Measurements from ENCODE around the gene EFR3B.
"Not testable (repeated sequence)": the region's sequence is repeated elsewhere in the genome, so short reads cannot be mapped to it uniquely, and the experiment has no call there.

EFR3B gene

DNA sequence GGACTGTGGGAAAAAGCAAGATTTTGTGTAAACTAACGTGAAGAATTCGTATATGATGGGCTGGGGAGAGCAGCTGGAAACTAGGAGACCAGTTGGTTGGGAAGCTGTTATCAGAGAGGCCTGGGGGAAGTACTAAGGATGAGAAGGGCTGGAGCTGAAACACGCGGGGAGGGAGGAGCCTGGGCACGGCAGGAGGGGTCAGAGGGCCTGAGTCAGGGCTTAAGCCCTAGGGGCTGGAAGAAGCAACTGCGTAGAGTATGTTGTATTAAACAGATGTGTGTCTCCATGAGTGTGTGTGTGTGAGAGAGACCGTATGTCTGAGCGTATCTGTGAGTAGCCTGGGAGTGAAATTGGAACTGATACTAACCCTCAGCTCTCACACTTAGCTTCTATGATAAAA, 118.1 kb downstream of the EFR3B start:
- H3K27ac Mint-ChIP-seq = peak overlapping the region; percentile 73
- H3K4me1 Mint-ChIP-seq (ENCODE audit: low read depth) = peaks cover 15% of the 10 kb centered on the region
- H3K4me3 Mint-ChIP-seq = peak overlapping the region; percentile 85
- H3K27me3 Mint-ChIP-seq = no peaks in the 10 kb centered on the region
- no peaks in the 10 kb centered on the region for H3K9me3 Mint-ChIP-seq (ENCODE audit: low read depth)
- peaks cover 8% of the 10 kb centered on the region for H3K36me3 Mint-ChIP-seq

DNA sequence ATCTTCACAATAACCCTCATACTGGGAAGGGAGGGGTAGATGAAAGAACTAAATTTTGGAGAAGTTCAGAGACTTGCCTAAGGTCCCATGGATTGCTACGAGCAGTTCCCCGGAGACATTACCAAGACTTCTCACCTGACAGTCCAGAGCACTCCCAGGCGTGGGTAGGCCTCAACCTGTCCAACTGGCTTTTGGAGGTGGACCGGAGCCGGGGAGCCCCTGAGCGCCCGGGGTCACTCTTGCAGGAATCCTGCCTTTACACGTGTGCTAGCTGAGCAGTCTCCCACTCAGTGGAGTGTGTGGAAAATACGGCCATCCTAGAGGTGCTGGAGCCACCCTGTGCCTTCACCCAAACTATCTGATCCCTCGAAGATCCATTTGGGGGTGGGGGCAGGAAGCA, 118.5 kb downstream of the EFR3B start:
- peaks cover 8% of the 10 kb centered on the region for H3K36me3 Mint-ChIP-seq
- H3K9me3 Mint-ChIP-seq (ENCODE audit: low read depth) = no peaks in the 10 kb centered on the region
- H3K4me1 Mint-ChIP-seq (ENCODE audit: low read depth) = peaks cover 16% of the 10 kb centered on the region
- H3K27ac Mint-ChIP-seq = peak overlapping the region; percentile 80
- peak overlapping the region; percentile 85 for H3K4me3 Mint-ChIP-seq
- no peaks in the 10 kb centered on the region for H3K27me3 Mint-ChIP-seq

DNA sequence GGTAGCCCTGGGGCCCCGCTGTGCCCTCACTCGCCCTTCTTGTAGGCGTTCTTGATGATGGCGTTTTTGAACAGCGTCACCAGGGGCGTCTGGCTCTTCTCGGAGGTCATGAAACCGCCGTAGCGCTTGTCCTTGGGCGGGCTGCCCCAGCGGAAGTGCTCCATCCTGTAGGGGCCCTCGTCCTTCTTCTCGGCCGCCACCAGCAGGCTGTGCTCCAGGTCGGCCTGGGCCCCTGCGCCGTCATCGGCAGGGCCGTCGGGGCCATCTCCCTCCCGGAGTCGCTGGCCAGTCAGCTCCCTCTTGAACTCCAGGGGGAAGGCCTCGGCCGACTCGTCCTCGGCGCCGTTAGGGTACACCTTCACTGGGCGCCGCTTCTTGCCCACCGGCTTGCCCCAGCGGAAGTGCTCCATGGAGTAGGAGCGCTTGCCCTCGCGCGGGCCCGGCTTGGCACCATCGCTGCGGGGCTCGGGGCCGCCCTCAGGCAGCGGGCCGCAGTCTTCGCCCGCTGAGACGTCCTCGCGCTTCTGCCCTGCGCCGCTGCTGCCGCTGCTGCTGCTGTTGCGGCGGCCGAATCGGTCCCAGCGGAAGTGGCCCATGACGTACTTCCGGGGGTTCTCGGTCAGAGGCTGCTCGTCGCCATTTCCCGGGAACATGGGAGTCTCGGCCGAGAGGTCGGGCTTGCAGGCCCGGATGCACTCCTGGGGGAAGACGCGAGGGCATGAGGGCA, 119.3 kb downstream of the EFR3B start:
- no peak overlapping the region for H3K27ac Mint-ChIP-seq
- H3K4me3 Mint-ChIP-seq = peak overlapping the region; percentile 85
- H3K27me3 Mint-ChIP-seq = no peaks in the 10 kb centered on the region
- H3K9me3 Mint-ChIP-seq (ENCODE audit: low read depth) = no peaks in the 10 kb centered on the region
- H3K4me1 Mint-ChIP-seq (ENCODE audit: low read depth) = peaks cover 24% of the 10 kb centered on the region
- peaks cover 8% of the 10 kb centered on the region for H3K36me3 Mint-ChIP-seq

DNA sequence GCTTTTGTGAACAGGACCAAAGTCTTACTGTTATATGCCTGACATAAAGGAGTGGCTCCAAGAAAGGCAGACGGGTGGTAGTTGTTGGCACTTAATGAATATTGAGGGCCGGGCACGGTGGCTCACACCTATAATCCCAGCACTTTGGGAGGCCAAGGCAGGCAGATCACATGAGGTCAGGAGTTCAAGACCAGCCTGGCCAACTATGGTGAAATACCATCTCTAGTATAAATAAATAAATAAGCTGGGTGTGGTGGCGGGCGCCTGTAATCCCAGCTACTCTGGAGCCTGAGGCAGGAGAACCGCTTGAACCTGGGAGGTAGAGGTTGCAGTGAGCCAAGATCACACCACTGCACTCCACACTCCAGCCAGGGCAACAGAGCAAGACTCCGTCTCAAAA, 120.2 kb downstream of the EFR3B start:
- not testable (repeated sequence) for H3K36me3 Mint-ChIP-seq; H3K9me3 Mint-ChIP-seq (ENCODE audit: low read depth); H3K27me3 Mint-ChIP-seq
- H3K4me3 Mint-ChIP-seq = peak overlapping the region; percentile 68
- H3K4me1 Mint-ChIP-seq (ENCODE audit: low read depth) = peaks cover 32% of the 10 kb centered on the region
- peak overlapping the region; percentile 70 for H3K27ac Mint-ChIP-seq

DNA sequence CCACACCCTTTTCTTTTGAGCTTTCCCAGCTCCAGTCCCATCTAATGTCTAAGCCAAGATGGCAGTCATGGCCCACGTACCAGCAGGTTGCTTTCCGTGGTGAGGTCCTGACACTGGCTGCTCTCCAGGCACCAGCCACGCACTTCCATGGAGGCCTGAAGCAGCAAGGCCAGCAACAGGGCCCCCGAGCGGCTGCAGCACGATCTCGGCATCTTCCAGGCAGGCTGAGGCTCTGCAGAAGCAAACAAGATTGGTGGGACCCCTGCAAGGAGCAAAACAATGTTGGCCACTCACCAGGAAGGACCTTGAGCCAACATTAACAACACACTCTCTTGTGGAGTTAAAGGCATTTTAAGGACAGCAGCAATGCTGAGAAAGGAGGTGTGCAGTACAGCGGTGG, 122.7 kb downstream of the EFR3B start:
- Mint-ChIP-seq H3K4me1 (ENCODE audit: low read depth) (peaks cover 31% of the 10 kb centered on the region), H3K27ac (peak overlapping the region; percentile 46), H3K9me3 (ENCODE audit: low read depth) (no peaks in the 10 kb centered on the region), H3K36me3 (peaks cover 5% of the 10 kb centered on the region), H3K4me3 (no peak overlapping the region), H3K27me3 (peaks cover 12% of the 10 kb centered on the region)

DNA sequence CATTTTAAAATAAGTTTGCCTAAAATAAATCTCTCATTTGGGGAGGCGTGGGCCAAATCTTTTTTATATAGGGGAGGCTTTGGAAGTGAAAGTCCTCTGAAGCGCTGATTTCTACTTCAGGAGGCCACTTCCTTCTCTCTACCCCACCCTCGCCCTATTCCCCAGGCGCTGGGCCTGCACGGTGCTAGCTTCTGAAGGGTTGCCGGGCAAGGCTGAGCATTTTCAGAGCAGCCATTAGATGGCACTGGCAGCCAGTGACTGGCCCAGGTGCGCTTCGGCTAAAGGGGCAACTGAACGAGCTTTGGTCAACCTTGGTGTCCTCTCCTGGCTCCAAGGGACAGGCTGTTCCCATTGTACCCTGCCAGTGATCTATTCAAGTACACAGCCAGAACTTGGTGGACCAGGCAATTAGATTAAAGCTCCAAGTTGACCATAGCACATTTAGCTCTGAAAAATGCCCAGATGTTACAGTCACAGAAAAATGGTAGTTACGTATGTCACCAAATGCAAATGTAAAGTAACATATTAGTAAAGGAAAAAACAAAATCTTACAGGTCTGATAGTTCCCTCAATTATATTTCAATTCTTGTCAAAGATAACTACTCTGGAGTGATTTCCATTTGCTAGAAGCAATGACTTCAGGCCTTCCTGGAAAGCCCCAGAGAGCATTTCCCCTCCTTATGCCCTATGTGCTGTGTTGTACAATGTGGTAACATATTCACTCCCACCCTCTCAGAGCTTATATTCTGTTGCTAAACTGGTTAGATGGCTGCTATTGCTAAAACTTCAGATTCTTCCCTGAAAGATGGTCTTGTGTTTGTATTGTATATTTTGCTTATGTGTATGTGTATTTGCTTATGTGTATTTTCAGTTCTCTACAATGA, 124.4 kb downstream of the EFR3B start:
- Mint-ChIP-seq H3K9me3 (ENCODE audit: low read depth) (no peaks in the 10 kb centered on the region), H3K27me3 (peaks cover 19% of the 10 kb centered on the region), H3K4me1 (ENCODE audit: low read depth) (peaks cover 23% of the 10 kb centered on the region), H3K27ac (no peak overlapping the region), H3K4me3 (peak overlapping the region; percentile 76), H3K36me3 (no peaks in the 10 kb centered on the region)

DNA sequence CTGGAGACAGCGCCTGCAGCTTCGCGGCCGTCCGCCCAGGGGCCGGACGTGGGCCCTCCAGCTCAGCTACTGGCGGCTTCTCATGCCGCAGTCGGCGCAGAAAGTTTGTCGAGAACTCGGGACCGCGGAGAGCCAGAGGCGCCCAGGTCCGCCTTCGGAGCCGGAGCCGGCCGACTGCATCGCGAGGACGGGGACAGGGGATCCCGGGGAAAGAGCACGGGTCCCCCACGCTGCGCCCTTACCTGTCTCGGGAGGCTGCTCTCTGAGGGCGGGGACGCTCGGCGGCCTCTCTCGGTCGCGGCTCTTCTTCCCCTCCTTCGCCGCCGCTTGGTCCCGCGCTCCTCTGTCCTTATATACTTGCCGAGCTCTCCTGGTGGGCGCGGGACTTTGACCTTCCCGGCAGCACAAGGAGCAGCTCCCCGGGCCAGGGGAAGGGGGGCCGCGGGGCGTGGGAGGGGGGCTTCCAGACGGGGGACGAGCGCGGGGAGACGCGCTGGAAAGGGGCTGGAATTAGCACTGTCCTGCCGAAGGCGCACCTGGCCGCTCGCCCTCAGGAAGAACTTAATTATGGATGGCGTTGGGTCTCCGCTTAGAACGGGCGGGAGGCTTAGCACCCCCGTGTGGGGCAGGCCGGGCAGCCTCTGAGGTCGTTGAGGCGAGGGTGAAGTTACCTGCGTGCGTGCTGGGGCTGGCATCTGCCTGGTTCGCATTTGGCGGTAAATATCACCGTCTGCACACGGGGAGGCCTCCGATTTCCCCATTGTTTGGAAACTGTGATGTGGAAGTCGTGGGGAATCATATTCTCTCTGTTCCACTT, 126.6 kb downstream of the EFR3B start, which contains the start of gene POMC:
TSS of gene POMC (minus strand) at position 325 of the 817 bp plus-strand sequence. CDS start 3,808 bp downstream, outside the sequence.
- peak within 1 kb of the TSS; percentile 76 for H3K4me3 Mint-ChIP-seq
- peaks cover 24% of the 10 kb centered on the region for H3K4me1 Mint-ChIP-seq (ENCODE audit: low read depth)
- peaks cover 19% of the 10 kb centered on the region for H3K27me3 Mint-ChIP-seq
- no peaks in the 10 kb centered on the region for H3K9me3 Mint-ChIP-seq (ENCODE audit: low read depth)
- no peaks in the 10 kb centered on the region for H3K36me3 Mint-ChIP-seq
- H3K27ac Mint-ChIP-seq = no peak within 1 kb of the TSS

DNA sequence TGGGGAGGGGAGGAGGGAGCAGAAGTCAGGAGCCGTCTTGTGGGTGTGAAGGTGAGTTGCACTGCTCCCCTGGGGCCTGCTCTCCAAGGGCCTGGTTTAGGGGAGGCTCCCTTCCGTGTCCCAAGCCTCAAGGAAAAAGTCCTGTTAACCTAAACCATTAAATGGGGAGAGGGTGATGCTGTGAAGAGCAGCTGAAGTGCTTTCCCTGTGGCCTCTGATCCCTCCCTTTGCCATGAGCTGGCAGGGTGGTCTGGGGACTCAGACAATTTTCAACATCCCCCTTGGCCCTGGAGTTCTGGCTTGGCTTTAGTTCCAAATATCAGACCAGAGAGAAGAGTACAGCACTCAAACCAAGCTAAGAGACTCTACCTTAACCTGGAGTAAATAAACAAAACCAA, 127.2 kb downstream of the EFR3B start:
- H3K4me3 Mint-ChIP-seq = peak overlapping the region; percentile 76
- H3K27me3 Mint-ChIP-seq = peaks cover 22% of the 10 kb centered on the region
- no peaks in the 10 kb centered on the region for H3K9me3 Mint-ChIP-seq (ENCODE audit: low read depth)
- no peak overlapping the region for H3K27ac Mint-ChIP-seq
- H3K4me1 Mint-ChIP-seq (ENCODE audit: low read depth) = peaks cover 24% of the 10 kb centered on the region
- no peaks in the 10 kb centered on the region for H3K36me3 Mint-ChIP-seq

DNA sequence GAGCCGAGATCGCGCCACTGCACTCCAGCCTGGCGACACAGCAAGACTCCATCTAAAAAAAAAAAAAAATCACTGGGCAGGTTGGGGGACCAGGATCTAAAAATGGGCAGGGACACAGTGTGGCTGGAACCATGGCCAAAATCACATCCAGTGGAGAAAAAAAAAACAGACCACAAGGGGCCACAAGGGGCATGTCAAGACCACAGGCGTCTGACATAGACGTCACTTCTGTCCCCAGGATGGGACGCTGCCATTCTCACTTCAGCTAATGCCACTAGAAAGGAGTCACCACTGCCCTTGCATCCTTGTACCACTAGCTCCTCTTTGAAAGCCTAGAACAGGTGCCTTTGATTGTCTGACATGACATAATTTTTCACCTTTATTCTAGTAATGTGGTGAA, 129.0 kb downstream of the EFR3B start:
- peaks cover 18% of the 10 kb centered on the region for H3K4me1 Mint-ChIP-seq (ENCODE audit: low read depth)
- no peak overlapping the region for H3K4me3 Mint-ChIP-seq
- no peaks in the 10 kb centered on the region for H3K36me3 Mint-ChIP-seq
- H3K27me3 Mint-ChIP-seq = peaks cover 22% of the 10 kb centered on the region
- no peak overlapping the region for H3K27ac Mint-ChIP-seq
- H3K9me3 Mint-ChIP-seq (ENCODE audit: low read depth) = no peaks in the 10 kb centered on the region

DNA sequence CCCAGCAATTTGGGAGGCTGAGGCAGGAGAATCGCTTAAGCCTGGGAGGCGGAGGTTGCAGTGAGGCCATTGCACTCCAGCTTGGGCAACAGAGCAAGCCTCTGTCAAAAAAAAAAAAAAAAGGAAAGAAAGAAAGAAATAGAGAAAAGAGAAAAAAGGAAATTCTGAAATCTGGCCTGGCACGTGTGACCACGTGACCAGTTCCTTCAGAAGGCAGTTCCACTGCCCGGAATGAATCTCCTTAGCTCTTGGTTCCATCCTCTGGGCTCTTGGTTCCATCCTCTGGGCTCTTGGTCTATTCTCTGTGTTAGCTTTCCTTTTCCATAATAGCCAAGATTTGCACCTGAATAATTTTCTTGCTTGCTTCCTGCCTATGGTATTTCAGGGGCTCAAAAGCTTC, 131.8 kb downstream of the EFR3B start:
- Mint-ChIP-seq H3K4me1 (ENCODE audit: low read depth) (peaks cover 3% of the 10 kb centered on the region), H3K4me3 (no peak overlapping the region), H3K9me3 (ENCODE audit: low read depth) (no peaks in the 10 kb centered on the region), H3K36me3 (no peaks in the 10 kb centered on the region), H3K27me3 (peaks cover 15% of the 10 kb centered on the region), H3K27ac (no peak overlapping the region)

DNA sequence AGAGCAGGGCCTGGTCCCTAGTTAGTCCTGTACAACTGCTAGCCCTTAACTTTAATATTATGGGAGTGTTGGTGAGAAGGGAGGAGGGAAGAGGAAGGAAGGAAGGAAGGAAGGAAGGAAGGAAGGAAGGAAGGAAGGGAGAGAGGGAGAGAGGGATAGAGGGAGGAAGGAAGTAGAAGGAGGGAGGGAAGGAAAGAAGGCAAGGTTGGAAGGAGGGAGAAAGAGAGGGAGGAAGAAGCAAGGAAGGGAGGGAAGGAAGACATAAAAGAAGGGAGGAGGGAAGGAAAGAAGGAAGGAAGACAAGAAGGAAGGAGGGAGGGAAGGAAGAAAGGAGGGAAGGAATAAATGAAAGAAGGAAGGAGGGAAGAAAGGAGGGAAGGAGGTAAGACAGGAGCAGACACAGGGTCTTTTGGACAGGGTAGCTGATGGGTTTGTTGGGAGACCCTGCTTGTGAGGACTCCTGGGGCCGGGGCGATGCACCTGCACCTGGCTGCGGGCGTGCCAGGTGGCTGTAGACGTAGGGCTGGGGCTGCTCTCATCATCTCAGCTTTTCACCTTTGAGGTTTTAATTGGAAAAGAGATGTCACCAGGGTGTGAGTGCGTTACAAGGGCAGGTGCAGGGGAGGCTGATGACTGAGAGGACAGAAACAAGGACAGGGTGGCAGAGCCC, 132.5 kb downstream of the EFR3B start:
- H3K4me3 Mint-ChIP-seq = no peak overlapping the region
- no peak overlapping the region for H3K27ac Mint-ChIP-seq
- peaks cover 3% of the 10 kb centered on the region for H3K4me1 Mint-ChIP-seq (ENCODE audit: low read depth)
- peaks cover 10% of the 10 kb centered on the region for H3K27me3 Mint-ChIP-seq
- no peaks in the 10 kb centered on the region for H3K36me3 Mint-ChIP-seq
- no peaks in the 10 kb centered on the region for H3K9me3 Mint-ChIP-seq (ENCODE audit: low read depth)

DNA sequence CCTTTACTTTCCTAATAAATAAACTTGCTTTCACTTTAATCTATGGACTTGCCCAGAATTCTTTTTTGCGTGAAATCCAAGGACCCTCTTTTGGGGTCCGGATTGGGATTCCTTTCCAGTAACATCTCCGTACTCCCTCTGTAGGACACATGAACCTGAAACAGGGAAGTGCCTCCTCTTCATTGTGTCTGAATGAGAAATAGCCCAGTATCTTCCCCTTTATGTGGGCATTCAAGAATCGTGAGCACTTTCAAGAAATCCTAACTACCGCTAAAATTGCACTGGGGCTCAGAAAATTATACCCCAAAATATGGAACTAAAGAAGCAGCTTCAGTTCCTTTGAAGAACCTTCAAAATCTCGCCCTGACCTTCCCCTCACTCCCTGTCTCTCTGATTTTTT, 134.3 kb downstream of the EFR3B start:
- Mint-ChIP-seq H3K9me3 (ENCODE audit: low read depth) (no peaks in the 10 kb centered on the region), H3K4me3 (no peak overlapping the region), H3K27ac (no peak overlapping the region), H3K4me1 (ENCODE audit: low read depth) (peaks cover 3% of the 10 kb centered on the region), H3K36me3 (no peaks in the 10 kb centered on the region), H3K27me3 (peaks cover 3% of the 10 kb centered on the region)

DNA sequence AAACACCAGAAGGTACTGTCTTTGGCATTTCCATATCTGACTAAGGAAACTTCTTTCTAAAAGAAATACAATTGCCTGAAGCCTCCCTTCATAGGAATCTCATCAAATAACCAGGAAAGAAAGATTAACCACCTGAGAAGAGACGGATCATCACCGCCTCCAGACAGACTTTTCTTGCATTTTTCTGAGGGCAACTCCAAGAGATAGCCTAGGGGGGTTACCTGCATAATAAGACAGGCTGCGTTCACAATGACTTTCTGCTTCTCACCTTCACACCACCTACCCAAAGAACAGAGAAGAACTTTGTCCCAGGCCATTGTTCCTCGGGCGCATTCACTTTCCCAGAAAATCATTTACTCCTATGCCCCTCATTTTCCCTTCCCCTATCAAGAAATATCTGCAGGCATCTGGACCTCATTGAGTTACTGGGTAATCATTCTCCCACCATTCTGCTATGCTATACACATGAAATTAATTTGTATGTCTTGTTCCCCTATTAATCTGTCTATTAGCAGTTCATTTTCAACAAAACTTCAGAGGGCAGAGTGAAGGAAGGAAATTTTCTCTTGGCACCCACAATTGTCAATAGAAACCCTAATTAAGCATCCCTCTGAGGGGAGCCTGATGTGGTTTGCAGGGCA, 134.8 kb downstream of the EFR3B start:
- Mint-ChIP-seq H3K36me3 (no peaks in the 10 kb centered on the region), H3K9me3 (ENCODE audit: low read depth) (no peaks in the 10 kb centered on the region), H3K4me1 (ENCODE audit: low read depth) (peaks cover 3% of the 10 kb centered on the region), H3K27ac (no peak overlapping the region), H3K27me3 (peaks cover 3% of the 10 kb centered on the region), H3K4me3 (no peak overlapping the region)

DNA sequence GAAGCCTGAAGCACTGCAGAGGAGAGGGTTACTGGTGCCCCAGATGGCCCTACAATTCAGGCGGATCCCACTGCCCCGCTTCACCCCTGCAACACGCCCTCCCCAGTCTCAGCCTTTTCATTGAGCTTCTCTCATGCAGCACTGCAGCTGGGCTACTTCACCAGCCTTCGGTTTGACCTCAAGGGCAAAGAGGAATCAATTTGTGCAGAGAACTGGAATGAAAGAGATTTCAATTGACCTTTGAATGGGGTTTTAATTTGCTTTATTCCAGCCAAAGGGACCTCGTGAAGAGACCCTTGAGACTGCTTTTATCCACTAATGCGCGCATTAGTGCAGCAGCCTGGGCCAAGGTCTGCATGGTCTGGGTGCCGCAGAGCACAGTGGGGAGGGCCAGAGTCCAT, 135.3 kb downstream of the EFR3B start:
- peaks cover 3% of the 10 kb centered on the region for H3K4me1 Mint-ChIP-seq (ENCODE audit: low read depth)
- H3K27me3 Mint-ChIP-seq = peaks cover 3% of the 10 kb centered on the region
- no peak overlapping the region for H3K27ac Mint-ChIP-seq
- no peaks in the 10 kb centered on the region for H3K9me3 Mint-ChIP-seq (ENCODE audit: low read depth)
- H3K36me3 Mint-ChIP-seq = no peaks in the 10 kb centered on the region
- H3K4me3 Mint-ChIP-seq = no peak overlapping the region

Data from activated naive CD8-positive, alpha-beta T cell (primary cell).